H1 (cell line): Measurements from ENCODE around the gene ADCY9. TPM values are rescaled to one million over a fixed set of nuclear protein-coding genes. Genes with fewer than 3 reads are reported as not detected.

Experiments
- RFX5 ChIP-seq: IDR thresholded peaks from 2 replicates; pipeline ENCODE4 v1.6.1; 2011; ENCODE audit warnings: low read depth, low read length, improper control_type of control experiment, borderline replicate concordance
- polyA plus RNA-seq, 7 experiments: library from polyadenylated mRNA; depleted of rRNA in 3 of 7; stranded (reverse) in 5 of 7; unstranded in 2 of 7; fragments of >200 nt in 5 of 7; fragments of 200-250 nt in 2 of 7; gene quantifications; 1 replicate in 5 of 7; 2 replicates in 1 of 7; 4 replicates in 1 of 7; pipeline versions ENCODE4 v1.2.1 to v1.2.3, GENCODE V29; 2011 to 2013; ENCODE audit warnings: missing spikeins in 2 of 7, mixed read lengths in 2 of 7
- total RNA-seq: library from RNA; stranded (reverse); fragmentation: NEBNext Ultra II Directional; extraction: Animal tissue kit (Norgen Biotek cat#: 25700); gene quantifications from 2 replicates; pipeline ENCODE4 v1.2.1, GENCODE V29; 2021

The ADCY9 gene
- total and polyA plus RNA-seq, 2 of the 8 experiments (the other 6 are each of a cell fraction or from before 2014, with no cell fraction given) = 5.4 to 13.1 TPM

DNA sequence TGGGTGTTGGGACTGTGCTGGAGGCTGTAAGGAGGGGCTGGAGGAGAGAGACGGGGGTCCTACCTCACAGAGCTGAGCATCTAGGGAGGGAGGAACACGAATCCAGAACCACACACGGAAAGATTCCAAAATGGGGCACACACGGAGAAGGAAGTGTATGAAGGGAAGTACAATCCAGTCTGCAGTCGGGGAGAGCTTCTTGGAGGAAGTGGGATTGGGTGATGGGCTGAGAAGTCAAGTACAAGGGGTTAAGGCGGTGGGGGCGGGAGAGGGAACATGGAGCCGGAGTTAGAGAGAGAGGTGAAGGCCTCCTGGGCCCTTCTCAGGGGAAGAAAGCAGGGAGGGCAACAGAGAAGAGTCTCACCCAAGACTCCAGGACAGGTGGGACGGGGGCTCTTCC lies 128.2 kb downstream of the ADCY9 start (continued):
- TF ChIP-seq RFX5 = no peak
